Heart left ventricle (tissue), 16 donors: Measurements from ENCODE around the gene PTPRK. TPM values are rescaled to one million over a fixed set of nuclear protein-coding genes. Genes with fewer than 3 reads are reported as not detected.

Source experiments
- ATAC-seq, 4 donors: fragments of 200-7000 bp; cut with Tn5 transposase; one replicate each; pipeline ENCODE4 v1.9.1; 2020 to 2022; ENCODE audit warnings: moderate library complexity in 4 of 4, mild to moderate bottlenecking in 3 of 4, moderate number of reproducible peaks in 1 of 4
- DNase-seq, 5 donors: peaks; one replicate each; pipeline ENCODE4 v3.0.0-alpha.2; 2020
- H3K27ac ChIP-seq, 12 donors: fragments of 200-600 bp; sonication (generic) in 4 of 12; one replicate each; pipeline versions ENCODE4 v1.5.0 to v1.8.0; 2016 to 2022; ENCODE audit warnings: mild to moderate bottlenecking in 2 of 12
- H3K27me3 ChIP-seq, 9 donors: fragments of 200-600 bp; sonication (generic) in 2 of 9; one replicate each; pipeline versions ENCODE4 v1.5.1 to v1.8.0; 2016 to 2022; ENCODE audit warnings: mild to moderate bottlenecking in 3 of 9
- H3K36me3 ChIP-seq, 9 donors: fragments of 200-600 bp; sonication (generic) in 2 of 9; one replicate each; pipeline versions ENCODE4 v1.5.0 to v1.8.0; 2018 to 2022; ENCODE audit warnings: mild to moderate bottlenecking in 2 of 9
- H3K4me1 ChIP-seq, 12 donors: fragments of 200-600 bp; sonication (generic) in 4 of 12; one replicate each; pipeline versions ENCODE4 v1.5.0 to v1.8.0; 2016 to 2022; ENCODE audit warnings: mild to moderate bottlenecking in 3 of 12
- H3K4me3 ChIP-seq, 12 donors: fragments of 200-600 bp; sonication (generic) in 4 of 12; one replicate each; pipeline versions ENCODE4 v1.5.0 to v1.8.0; 2017 to 2022; ENCODE audit warnings: mild to moderate bottlenecking in 9 of 12, moderate library complexity in 4 of 12
- H3K9me3 ChIP-seq, 12 donors: fragments of 200-600 bp; sonication (generic) in 4 of 12; one replicate each; pipeline versions ENCODE4 v1.5.0 to v1.8.0; 2016 to 2022; ENCODE audit warnings: mild to moderate bottlenecking in 1 of 12
- POLR2A ChIP-seq, 2 donors: fragments of 450-650 bp; IDR thresholded peaks; one replicate each; pipeline ENCODE4 v1.6.1; 2017; ENCODE audit warnings: antibody characterized with exemption in 2 of 2, mild to moderate bottlenecking in 2 of 2, moderate library complexity in 2 of 2
- WGBS, 4 donors: extraction: QIAGEN DNeasy Blood & Tissue Kit in 2 of 4; methylation state at CpG; one replicate each; pipeline versions ENCODE4 v1.1.5 to v1.1.7; 2013 to 2018; 5-methylcytosine and 5-hydroxymethylcytosine counted together
- intact Hi-C, 10 donors: fragments of 100-400 bp; cut with DNase I; formaldehyde crosslinking; loops; one replicate each; pipeline versions ENCODE4 v1.11.1 to v1.14.2; 2022
- polyA plus RNA-seq, 2 donors: library from polyadenylated mRNA; stranded (reverse); fragments of 200-250 nt; gene quantifications; one replicate each; pipeline ENCODE4 v1.2.3, GENCODE V29; 2013
- total RNA-seq, 9 donors: library from RNA; depleted of rRNA in 2 of 9; stranded (reverse); fragments of >200 nt in 2 of 9; fragmentation: NEBNext Ultra II Directional in 3 of 9; extraction: Animal tissue kit (Norgen Biotek cat#: 25700) in 3 of 9; gene quantifications; one replicate each; pipeline versions ENCODE4 v1.1.0 to v1.2.4, GENCODE V29; 2016 to 2023
- TF ChIP-seq, protein P1 (sequence below), 12 donors: fragments of 200-600 bp; sonication (generic) in 4 of 12; IDR thresholded peaks; one replicate each; pipeline versions ENCODE4 v1.5.0 to v1.8.0; 2018 to 2022; ENCODE audit warnings: antibody characterized with exemption in 12 of 12, mild to moderate bottlenecking in 5 of 12
- donor health status: ischemic (EF 13 %, LVEDD 7.1; RV severe dilation, severe dysfunction).
- donor health status: healthy with polysubstance abuse.
- donor health status: DM: no; HTN: yes; CAD: no.
- donor health status: DM: no; HTN: no; CAD: no.
- donor health status: ischemic (EF 25% LVEDD 6.9; RV normal size, moderate dysfunction).
- donor health status: ischemic (EF 25% LVEDD 5.7; RV mildly dilated, moderate dysfunction).
- donor health status: healthy.
- donor health status: DM: yes; HTN: yes; CAD: no.
- donor health status: ischemic (EF 35%, LVEDD 5.7; RV mildly dilated, moderate dysfunction).
- donor health status: nonischemic (EF 11% LVEDD 7.7; RV severe dilation, severe dysfunction).
- donor health status: DM: yes; HTN: yes; CAD: no.
- donor health status: PGD.
- donor health status: ischemic (EF 29% LVEDD 5.4; RV normal size, mild dysfunction).
- donor health status: nonischemic (EF 23%, LVEDD 6.1; RV moderate dilation, normal function).

PTPRK gene
- total and polyA plus RNA-seq, 11 donors: 5.4 to 50.8 (median 38.5) TPM

- no peak for TF ChIP-seq POLR2A (IDR thresholded peaks at IDR 0.05)
- TF ChIP-seq, protein P1, sequence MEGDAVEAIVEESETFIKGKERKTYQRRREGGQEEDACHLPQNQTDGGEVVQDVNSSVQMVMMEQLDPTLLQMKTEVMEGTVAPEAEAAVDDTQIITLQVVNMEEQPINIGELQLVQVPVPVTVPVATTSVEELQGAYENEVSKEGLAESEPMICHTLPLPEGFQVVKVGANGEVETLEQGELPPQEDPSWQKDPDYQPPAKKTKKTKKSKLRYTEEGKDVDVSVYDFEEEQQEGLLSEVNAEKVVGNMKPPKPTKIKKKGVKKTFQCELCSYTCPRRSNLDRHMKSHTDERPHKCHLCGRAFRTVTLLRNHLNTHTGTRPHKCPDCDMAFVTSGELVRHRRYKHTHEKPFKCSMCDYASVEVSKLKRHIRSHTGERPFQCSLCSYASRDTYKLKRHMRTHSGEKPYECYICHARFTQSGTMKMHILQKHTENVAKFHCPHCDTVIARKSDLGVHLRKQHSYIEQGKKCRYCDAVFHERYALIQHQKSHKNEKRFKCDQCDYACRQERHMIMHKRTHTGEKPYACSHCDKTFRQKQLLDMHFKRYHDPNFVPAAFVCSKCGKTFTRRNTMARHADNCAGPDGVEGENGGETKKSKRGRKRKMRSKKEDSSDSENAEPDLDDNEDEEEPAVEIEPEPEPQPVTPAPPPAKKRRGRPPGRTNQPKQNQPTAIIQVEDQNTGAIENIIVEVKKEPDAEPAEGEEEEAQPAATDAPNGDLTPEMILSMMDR (IDR thresholded peaks at IDR 0.05): no peak
- Histone ChIP-seq H3K9me3 (no peaks in the 10 kb centered on the region), H3K27ac (peak overlapping the region in 1 of 12 donors; percentile 27), H3K4me3 (no peak overlapping the region), H3K36me3 (no peaks in the 10 kb centered on the region), H3K27me3 (no peaks in the 10 kb centered on the region), H3K4me1 (peaks cover 0 to 20% (median 8%) of the 10 kb centered on the region in 12 donors)
- DNase-seq: no peak
- no peak for ATAC-seq
- WGBS, 4 donors: 94 to 99% (median 99%) methylated on average over 2 of the region's 2 CpGs
- intact Hi-C loops: loop anchor here in 1 of 10 donors (10.0 kb wide), 1 partner anchor 164 kb away; no protein-coding TSS in a partner anchor
Measured at GRCh38 chr6:128351255-128351514, 169.2 kb downstream of the PTPRK start.

GRCh38 chr6:128350416-128351254 lies 169.8 kb downstream of the PTPRK start:
- ATAC-seq (no peak), DNase-seq (no peak)
- intact Hi-C loops: loop anchor here in 1 of 10 donors (10.0 kb wide), 1 partner anchor 164 kb away; no protein-coding TSS in a partner anchor
- peak overlapping the region in 1 of 12 donors; percentile 27 for H3K27ac ChIP-seq
- TF ChIP-seq, protein P1 (IDR thresholded peaks at IDR 0.05): no peak
- no peak for TF ChIP-seq POLR2A (IDR thresholded peaks at IDR 0.05)
- 81 to 88% (median 85%) methylated on average over 6 of the region's 6 CpGs for WGBS, 4 donors
- no peaks in the 10 kb centered on the region for H3K27me3 ChIP-seq
- no peaks in the 10 kb centered on the region for H3K9me3 ChIP-seq
- H3K36me3 ChIP-seq: no peaks in the 10 kb centered on the region
- H3K4me3 ChIP-seq: no peak overlapping the region
- H3K4me1 ChIP-seq: peaks cover 0 to 22% (median 8%) of the 10 kb centered on the region in 12 donors

DNA sequence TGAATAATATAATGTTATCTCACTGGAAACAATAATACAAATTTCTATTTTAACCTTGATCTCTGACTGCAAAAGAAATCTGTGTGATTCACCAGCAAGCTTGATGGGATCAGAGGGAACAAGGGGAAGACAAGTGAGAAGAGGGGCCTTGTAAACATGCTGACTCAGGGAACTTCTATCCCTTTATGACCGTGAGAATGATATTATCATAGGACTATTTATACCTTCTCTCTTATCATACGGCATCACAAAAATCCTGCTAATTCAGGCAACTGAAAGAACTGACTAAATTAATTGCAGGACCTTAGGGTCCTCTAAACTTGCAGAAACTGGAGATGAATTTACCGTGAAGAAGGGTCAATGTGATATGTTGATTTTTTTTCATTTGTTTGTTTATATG lies 173.3 kb downstream of the PTPRK start:
- peaks cover 0 to 24% (median 8%) of the 10 kb centered on the region in 12 donors for H3K4me1 ChIP-seq
- no peak overlapping the region for H3K4me3 ChIP-seq
- TF ChIP-seq POLR2A (IDR thresholded peaks at IDR 0.05): no peak
- TF ChIP-seq, protein P1 (IDR thresholded peaks at IDR 0.05): no peak
- H3K27ac ChIP-seq: no peak overlapping the region
- H3K36me3 ChIP-seq: no peaks in the 10 kb centered on the region
- no peaks in the 10 kb centered on the region for H3K9me3 ChIP-seq
- WGBS, 4 donors: 53 to 59% (median 56%) methylated on average over 3 of the region's 3 CpGs
- DNase-seq (no peak), ATAC-seq (no peak)
- intact Hi-C loops: loop anchor here in 1 of 10 donors (10.0 kb wide), 1 partner anchor 168 kb away; no protein-coding TSS in a partner anchor
- no peaks in the 10 kb centered on the region for H3K27me3 ChIP-seq

GRCh38 chr6:128346569-128346968 lies 173.8 kb downstream of the PTPRK start:
- Histone ChIP-seq H3K36me3 (no peaks in the 10 kb centered on the region), H3K27me3 (no peaks in the 10 kb centered on the region), H3K4me3 (no peak overlapping the region), H3K4me1 (peaks cover 0 to 24% (median 8%) of the 10 kb centered on the region in 12 donors), H3K9me3 (no peaks in the 10 kb centered on the region), H3K27ac (no peak overlapping the region)
- no peak for ATAC-seq
- no peak for TF ChIP-seq POLR2A (IDR thresholded peaks at IDR 0.05)
- TF ChIP-seq, protein P1 (IDR thresholded peaks at IDR 0.05): no peak
- no peak for DNase-seq
- WGBS, 4 donors: 47 to 56% (median 50%) methylated on average over 1 of the region's 1 CpG
- intact Hi-C loops: loop anchor here in 1 of 10 donors (10.0 kb wide), 1 partner anchor 168 kb away; no protein-coding TSS in a partner anchor
